ENCODE data around the gene PACRG.

DNA sequence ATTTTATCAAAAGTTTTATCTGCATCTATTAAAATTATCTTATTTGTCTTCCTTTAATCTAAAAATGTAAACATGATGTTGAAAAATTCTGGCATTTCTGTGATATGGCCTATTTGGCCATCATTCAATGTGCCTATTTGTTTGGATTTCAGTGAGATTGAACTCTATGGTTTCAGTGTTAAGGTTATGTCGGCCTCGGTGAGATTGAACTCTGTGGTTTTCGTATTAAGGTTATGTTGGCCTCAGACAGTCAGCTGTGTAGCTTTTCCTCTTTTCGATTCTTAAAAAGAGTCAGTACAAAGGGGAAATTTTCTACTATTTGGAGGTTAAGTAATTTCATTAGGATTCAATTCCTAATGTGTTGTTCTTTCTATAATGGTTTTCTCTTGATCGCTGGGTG, 320.6 kb downstream of the PACRG start:
- no peak for TF ChIP-seq CTCF (conservative IDR thresholded peaks at IDR 0.05 in 1 of 2, IDR thresholded peaks at IDR 0.05 in 1 of 2; ENCODE audit: extremely low read depth in 1 of 2, insufficient read depth in 1 of 2, low read depth in 1 of 2, low read length in 2 of 2)
- no peak for TF ChIP-seq EZH2 (IDR thresholded peaks at IDR 0.05; ENCODE audit: borderline replicate concordance, low read length)
